ENCODE measurements around the gene NOL8.

NOL8 gene

DNA sequence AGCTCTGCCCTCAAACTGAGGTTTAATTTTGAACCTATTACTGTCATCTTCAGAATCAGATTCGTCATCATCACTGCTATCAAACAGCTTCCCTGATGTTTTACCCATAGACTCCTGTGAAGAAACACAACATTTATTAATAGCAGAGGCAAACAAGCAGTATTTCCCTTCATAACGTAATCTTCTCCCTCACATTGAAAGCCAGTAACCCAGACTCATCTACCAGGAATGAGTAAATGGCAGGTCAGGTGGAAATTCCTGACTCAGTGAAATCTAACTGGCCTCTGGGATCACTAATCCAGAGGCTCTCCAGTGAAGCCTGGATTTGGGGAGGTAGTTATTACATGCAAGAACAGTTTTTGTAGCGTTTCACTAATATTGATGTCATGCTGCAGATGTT, 14.6 kb downstream of the NOL8 start:
- no peak for DNase-seq

DNA sequence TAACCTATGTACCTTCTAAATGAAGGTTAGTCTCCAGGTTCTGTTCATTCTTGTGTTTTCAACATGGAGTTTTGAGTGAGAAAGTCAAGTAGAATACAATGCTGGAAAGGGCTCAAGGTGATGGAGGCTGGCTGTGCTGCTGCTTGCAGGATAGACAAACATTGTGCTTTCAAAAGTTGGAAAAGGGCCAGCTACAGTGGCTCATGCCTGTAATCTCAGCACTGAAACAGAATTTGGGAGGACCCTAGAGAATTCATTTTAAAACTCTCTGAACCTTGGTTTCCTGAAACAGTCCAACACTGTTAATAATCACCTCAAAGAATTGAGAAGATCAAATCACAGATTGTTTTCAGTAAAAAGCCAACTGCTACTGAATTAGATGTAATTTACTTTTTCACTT, 16.3 kb downstream of the NOL8 start:
- DNase-seq: no peak

DNA sequence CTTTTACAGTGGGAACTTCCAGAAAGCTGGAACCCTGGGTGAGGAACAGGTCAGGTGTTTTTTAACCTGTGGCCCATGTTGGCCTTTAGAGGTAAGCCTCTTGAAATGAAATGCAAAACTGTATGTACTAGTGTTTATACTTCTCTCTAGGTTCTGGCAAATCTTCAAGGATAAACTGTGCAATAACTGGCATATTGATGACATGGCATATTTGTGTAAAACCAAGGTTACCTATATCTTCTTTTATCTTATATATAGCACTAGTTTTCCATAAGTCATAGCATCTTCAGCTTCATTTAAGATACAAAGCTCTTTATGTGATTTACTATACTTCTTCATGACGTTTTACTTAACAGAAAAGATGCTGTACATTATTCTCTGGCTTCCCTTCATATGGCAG, 24.2 kb downstream of the NOL8 start:
- no peak for DNase-seq

DNA sequence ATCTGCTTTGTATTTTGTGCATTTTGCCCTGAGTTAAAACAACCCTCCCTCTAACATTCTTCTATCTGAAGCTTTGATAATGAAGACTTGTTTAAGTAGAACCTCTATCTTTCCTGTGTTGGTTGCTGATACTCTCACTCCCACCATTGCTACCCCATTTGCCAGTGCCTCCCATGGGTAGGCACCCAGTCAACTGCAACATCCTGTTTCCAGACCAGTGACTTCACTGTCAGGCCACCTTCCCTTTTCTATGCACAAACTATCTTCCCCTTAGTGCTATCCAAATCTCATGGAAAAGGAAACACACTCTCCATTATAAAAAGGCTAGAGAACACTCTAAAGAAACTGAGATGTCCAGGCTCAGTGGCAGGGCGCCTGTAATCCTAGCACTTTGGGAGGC, 26.0 kb downstream of the NOL8 start:
- DNase-seq: no peak

DNA sequence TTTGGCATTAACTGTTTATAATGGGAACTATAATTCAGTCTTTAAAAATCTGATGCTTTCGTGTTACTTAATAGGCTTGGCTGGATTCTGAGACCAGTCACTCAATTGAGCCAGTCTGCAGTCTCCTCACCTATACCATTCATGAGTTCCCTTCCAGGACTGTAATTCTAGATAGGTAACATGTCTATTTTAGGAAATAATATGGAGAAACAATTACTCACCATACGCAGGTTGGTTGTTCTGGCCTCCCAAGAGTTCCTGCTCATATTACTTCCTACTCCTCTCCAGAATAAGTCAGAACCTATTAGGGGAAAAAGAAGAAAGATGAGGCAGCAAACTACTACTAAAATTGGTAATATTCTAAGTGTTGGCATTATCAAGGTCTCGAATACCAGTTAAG, 27.1 kb downstream of the NOL8 start:
- no peak for DNase-seq

DNA sequence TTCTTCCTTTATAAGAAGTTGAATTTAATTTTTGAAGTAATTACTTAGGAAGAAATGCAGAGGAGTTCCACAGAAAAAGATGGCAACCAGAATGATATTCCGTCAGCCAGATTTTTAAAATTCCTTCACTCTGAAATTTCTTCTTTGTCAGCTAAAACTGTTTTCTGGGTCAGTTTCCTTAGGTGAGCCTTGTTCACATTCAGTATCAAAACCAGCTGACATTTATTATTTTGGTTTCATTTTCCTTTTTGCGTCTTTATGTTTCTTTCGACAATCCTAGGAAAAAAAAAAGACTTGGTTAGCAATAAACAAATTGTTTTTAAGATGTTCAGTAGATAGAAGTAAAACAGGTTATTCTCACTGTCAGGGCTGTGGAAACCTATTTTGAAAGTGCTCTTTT, 27.5 kb downstream of the NOL8 start:
- no peak for DNase-seq

DNA sequence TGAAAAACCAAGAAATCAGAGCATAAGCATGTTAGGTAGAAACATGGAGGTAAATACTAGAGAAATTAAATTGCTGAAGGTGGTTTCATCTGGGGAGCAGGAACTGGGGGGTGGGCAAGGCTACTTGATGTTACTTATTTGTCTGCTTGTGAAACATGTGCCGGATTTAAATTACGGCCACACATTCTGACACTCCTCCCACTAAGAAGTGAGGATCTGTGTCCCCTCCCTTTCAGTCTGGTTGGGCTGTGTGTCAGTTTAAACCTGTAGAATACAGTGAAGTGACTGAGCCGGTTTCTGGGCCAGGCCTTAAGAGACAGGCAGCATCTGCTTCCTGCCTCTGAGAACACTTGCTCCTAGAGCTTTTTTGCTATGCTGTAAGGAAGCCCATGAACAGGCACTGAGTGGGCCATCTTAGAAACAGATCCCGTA, 29.3 kb downstream of the NOL8 start:
- DNase-seq: peak; percentile 44

DNA sequence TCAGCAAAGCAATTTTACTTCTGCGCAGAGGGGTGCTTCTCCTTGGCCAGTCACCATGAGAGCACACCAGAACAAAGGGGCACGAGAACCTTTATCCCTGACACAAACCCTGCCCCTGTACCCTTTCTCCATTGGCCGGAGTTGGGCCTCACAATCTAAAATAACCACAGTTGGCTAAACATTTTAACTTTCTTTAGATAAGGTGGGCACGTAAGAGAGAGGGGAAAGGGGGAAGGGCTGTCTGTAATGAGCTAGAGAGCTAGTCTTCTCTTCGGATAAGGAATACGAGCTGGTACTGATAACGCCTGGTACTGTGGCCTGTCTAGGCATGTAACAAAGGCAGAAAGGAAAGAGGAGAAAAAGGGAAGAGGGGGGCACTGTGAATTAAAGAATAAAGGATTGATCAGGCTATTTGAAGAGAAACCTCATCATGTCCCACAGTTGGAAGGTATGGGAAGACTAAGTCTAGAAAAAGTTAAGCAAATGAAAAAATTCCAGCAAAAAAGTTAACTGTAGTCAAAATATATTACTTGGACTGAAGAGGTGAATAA, 29.8 kb downstream of the NOL8 start:
- DNase-seq: no peak

DNA sequence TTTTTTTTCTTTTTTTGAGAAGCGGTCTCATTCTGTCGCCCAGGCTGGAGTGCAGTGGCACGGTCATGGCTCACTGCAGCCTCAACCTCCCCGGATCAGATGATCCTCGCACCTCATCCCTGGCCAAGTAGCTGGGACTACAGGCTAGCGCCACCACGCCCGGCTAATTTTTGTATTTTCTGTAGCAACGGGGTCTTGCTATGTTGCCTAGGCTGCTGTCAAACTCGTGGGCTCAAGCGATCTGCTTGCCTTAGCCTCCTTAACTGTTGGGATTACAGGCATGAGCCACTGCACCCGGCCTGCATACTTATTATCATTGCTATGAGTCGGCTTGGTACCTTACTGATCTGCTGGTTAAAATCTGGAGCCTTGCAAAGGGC, 30.9 kb downstream of the NOL8 start:
- no peak for DNase-seq

DNA sequence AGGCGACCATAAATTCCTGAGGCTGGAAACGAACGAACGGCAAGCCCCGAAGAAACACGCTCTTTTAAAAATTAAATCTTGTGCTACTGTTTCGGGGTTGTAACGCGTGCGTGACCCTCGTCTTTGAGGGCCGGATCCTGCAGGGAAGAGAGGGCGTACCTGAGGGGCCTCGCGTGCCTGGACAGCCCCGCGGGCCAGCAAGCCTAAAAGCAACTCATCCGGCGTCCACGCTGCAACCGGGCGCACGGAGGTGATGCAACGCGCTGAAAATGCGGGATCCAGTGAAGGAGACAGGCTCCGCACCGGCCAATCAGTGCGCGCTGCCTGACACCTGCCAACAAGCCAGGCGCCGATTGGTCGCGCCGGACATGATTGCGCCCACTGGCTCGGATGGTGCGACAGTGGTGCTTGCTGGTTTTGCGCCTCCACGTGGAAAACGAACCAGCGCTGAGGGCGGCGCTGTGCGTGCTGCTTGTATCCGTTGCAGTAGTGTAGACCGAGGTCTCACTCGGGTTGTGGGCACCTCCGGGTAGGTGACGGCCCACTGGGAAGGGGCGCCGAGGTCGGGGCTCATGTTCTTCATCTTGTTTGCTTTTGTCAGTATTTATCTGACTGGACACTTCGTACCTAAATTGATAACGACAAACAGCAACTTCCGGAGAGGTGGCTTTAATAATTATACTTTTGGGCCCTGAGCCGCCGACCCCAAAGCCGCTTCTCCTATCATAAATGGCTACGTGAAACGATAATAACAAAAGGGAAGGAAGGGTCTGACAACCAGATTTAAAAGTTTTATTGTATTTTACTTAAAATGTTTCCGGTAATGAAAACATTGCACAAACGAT, 31.5 kb downstream of the NOL8 start, which contains the start of gene IARS1:
Gene IARS1, minus strand, starts transcription at position 246 of the 845 bp plus-strand sequence. CDS start 4,278 bp downstream, outside the sequence.
- peak; percentile 98 for DNase-seq

DNA sequence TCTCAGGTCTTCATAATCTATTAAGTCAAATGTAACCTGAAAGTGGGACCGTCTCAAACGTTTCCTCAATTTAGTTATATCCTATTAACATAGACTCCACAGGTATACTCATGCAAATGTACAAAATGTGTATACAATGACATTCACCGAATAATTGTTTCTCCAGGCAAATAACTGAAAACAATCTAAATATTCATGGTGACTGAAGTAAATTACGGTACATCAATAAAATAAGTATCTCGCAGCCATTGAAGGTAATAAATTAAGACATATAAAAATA, 32.1 kb downstream of the NOL8 start:
- DNase-seq: no peak

DNA sequence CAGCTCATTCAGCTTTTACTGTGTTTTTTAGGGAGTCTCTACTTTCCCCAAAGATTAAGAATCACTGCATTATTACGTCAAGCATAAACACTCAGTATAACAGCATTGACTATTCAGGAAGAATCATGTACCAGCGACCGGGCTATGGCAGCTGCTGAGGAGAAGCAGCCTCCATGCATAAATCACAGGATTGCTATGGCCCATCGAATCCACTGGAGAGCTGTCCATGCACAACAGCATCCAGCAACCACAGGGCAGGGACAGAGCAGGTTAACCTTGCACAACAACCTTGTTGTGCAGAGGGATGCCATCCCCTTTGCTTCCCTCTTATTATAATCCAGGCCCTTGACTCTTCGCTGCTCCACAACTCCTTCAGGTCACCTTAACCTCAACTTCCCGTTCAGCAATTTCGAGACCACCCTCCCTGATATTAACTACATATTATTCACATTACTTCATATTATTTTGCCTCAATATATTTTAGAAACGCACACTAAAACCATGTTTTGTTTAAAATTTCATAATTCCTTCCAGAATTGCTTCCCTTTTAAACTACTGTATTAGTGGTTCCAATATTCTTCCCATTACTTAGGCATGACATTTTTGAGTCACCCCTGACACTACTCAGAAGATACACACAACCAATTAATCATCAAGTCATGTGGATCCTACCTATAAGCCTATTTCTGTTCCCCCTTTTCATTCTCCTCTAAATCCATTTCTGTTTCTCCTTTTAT, 32.6 kb downstream of the NOL8 start:
- no peak for DNase-seq

DNA sequence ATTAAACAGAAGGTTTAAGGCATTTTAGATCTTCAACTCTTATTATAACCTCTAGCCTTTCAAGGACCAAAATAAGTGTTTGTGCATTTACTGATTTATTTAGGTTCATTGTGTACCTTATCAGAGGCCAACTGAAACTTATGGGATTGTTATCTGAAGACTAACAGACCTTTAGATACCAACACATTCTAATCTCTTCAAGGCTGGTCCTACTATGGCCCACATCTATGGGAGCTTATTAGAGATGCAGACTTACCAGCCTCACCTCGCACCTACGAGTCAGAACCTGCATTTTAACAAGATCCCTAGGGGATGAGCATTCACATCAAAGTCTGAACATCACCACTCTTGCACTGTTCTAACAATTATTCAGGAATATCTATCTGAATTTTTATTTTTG, 33.6 kb downstream of the NOL8 start:
- no peak for DNase-seq

DNA sequence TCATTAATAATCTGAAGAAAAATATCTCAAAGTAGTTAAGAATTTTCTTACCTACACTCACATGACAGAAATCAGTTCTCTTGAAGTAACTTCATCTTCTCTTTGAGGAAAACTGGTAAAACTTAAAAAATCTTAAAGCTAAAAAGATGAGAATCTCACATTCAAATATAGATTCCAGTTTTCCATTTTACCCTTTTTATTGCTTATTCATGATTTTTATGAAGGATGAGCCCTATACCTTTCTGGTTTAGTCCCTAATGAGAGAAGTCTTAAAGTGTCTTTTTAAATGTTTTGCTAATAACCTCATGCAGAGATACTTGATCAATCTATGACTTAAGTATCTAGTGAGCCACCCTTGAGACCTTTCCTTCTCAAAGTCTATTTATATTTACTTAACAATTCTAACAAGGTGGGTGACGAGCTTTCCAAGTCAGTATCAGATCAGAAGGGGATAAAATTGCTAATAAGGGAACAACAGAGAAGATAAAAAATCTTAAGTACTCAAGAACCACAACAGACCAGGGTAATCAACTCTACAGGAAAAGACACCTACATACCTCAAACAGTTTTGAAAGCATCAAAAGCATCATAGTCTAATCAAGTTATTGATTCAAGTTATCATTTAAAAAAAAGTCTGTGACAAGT, 34.2 kb downstream of the NOL8 start:
- no peak for DNase-seq

DNA sequence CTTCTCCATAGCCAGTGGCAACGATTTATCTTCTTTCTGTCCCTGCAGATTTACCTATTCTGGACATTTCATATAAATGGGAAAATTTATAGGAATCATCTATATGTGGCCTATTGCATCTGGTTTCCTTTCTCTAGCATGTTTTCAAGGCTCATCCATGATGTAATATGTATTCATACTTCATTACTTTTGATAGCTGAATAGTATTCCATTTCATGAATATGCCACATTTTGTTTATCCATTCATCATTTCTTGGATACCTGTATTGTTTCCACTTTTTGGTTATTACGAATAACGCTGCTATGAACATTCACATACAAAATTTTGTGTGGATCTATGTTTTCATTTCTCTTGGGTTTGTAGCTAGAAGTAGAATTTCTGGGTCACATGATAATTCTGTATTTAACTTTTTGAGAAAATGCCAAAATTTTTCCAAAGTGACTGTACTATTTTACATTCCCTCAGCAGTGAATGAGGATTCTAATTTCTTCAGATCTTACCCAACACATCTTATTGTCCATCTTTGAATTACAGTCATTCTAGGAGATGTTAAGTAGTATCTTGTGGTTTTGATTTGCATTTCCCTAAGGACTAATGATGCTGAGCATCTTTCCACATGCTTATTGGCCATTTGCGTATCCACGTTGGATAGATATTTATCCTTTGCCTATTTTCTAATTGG, 35.3 kb downstream of the NOL8 start:
- DNase-seq: no peak

DNA sequence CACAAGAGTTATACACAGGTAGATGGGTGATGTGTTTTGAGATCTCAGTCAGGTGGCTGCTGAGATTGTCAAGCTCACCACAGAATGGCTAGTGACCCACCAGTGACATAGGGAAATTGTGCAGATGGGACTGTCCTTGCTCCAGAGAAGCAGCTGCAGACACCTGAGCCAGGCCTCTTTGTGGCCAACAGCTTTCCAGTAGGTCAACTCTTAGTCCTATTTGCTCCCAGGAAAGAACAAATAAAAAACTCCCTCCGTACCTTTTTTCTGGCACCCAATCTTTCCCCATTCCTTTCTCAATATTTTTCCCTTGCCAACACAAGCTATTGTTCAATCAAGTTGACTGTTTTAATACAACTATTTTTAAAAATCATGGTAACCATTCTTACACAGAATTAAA, 45.8 kb downstream of the NOL8 start:
- DNase-seq: no peak

DNA sequence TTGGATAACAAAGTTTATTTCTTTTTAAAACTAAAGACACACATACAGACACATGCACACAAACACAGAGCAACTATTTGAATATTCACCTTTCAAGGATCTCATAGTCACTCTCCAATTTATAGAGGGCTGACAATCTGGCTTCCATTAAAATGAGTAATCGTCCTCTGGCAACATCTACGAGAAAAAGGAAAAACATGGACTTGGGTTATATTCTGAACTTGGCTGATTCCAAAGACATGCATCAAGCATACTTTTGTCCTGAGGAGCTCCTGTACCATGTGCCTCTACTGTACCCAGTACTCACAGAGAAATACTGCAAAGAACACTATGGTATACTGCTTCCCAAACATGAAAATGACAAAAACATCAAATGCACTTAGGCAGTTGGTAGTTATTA, 47.0 kb downstream of the NOL8 start:
- no peak for DNase-seq

DNA sequence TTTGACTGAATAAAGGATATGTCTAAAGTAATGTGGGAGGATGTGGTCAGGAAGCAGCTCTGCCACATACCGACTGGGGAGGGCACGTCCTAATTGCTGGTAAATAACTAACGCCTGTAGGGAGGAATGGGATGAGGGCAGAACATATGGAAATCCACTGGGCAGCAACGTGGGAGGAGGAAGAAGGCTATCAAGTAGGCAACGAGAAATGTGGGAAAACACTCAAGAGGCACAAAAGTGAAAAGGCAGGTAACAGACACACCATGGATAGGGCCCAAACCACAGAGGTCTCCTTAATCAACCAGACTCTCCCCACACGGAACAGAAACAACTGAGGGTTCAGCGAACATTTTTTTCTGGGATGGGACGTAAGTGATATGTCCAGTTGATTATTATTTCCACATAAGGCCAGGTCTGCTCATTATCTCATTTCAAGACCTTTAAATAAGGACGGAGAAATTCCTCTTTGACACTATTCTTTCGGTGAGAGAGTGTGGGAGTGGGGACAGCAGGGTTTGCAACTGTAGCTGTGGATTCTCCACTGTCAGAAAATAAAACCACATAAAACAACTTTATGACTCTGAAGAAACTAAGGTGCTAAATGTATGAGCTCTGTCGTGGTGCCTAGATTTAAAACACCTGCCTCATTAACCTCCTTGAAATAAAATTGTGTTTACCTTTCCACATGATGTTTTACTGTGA, 48.7 kb downstream of the NOL8 start:
- DNase-seq: peak; percentile 10

DNA sequence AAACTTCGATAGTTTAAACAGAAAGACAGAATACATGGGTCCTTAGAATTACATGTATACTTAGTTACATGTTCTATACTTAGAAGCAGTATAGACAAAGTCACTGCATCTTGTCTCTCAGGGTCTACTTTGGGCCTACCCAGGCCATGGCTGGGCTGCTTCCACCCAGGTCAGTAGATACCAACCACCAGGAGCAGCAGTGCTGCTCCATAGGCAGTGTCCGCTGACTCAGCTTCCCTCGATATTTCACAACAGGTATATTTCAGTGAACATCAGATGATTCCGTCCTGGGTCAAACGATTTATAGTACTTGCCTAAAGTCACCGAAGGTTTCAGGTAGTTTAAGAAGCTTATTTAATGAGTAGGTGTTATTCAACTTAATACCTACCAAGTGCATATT, 49.6 kb downstream of the NOL8 start:
- DNase-seq: no peak

DNA sequence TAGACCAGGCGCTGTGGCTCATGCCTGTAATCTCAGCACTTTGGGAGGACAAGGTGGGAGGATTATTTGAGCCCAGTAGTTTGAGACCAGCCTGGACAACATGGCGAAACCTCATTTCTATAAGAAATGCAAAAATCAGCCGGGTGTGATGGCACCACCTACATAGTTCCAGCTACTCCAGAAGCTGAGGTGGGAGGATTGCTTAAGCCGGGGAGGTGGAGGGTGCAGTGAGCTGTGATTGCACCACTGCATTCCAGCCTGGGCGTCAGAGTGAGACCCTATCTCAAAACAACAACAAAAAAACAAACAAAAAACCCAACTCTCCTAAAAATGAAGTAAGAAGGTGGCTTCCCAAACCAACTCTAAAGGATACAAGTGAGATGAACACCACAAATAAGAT, 54.6 kb downstream of the NOL8 start:
- DNase-seq: no peak

DNA sequence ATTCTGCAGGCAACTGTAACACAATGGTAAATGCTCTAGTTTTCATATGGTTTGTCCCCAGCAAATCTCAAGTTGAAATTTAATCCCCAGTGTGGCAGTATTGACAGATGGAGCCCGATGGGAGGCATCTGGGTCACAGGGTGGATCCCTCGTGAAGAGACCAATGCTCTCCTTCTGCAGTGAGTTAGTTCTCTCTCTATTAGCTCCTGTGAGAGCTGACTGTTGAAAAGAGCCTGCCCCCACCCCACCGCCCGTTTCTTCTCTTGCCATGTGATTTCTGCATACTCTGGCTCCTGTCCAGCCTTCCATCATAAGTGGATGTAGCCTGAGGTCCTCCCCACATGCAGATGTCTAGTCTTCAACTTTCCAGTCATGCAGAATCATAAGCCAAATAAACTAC, 58.7 kb downstream of the NOL8 start:
- DNase-seq: no peak

DNA sequence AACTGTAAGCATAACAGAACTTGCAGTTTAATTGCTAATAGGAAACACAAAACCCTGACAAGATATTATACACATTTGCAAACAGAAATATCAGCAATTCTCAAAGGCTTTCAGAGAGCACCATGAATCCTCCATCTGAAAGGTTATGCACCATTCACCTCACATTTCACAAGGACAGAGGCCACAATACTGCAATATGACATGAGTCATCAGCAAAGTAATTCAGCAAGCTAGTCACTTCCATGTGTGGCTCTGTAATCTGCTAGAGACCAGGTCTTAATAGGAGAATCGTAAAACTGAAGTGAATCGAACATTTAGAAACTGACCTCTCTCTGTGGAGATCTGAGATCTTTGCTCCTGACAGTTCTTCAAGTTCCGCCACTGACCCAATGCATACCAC, 60.0 kb downstream of the NOL8 start:
- no peak for DNase-seq

DNA sequence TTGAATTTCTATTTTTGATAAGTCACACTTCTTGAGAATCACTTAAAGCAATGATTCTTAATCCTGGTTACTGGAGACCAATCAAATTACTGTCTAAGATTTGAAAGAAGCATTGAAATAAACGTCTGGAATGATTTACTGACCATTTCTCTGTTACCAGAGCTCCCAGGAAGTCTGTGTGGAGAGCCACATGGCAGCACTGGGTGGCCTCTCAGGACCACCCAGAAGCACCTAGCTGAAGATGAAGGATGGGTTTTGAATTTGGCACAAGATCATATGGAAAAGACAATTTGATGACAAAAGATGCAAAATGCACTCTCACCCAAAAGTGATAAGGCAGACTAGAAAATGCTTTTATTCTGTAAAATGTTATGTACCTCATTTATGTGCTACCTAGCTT, 62.0 kb downstream of the NOL8 start:
- no peak for DNase-seq

All from GDM1 (cell line).